HG02840 (cell line): ENCODE data around the gene KNDC1.
"Not testable (repeated sequence)": the region's sequence is repeated elsewhere in the genome, so short reads cannot be mapped to it uniquely, and the experiment has no call there.

Experiments used
- ATAC-seq: cut with Tn5 transposase; IDR thresholded peaks from one replicate; pipeline ENCODE4 v1.9.1; 2021; ENCODE audit warnings: mild to moderate bottlenecking, moderate library complexity, moderate number of reproducible peaks; ENCODE audit not compliant: unreplicated experiment, low FRiP score

The KNDC1 gene

DNA sequence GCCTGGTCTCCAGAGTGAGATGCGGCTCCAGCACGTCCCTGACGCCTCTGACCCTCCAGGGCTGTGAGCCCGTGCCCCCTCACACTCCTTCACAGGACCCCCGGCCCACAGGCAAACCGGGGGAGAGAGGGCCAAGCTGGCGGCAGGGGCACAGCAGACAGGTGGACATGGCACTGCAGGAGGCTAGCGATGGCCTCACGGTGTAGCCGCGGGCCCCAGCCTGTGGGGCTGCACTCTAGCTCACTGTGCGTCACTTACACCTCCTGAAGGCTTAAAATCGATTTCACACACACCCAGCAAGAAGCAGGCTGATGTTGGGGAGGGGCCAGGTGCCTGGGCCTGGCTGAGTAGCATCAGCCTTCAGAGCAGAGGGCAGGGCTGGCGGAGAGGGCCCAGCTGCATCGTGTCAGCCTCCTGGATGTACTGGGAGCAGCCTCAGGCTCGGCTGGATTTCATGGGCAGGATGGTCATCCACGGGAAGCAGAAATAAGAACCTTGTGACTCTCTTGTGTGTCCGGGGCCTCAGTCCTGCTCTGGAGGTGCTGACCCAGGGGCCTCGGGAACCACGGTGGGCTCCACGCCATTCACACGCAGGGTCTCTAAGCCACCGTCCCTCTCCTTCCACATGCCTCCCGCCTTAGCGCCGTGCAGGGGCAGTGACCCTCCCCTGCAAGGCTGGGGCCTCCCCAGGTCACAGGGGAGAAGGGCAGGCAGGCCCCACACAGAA is 19.4 kb upstream of the KNDC1 start:
- ATAC-seq: no peak

DNA sequence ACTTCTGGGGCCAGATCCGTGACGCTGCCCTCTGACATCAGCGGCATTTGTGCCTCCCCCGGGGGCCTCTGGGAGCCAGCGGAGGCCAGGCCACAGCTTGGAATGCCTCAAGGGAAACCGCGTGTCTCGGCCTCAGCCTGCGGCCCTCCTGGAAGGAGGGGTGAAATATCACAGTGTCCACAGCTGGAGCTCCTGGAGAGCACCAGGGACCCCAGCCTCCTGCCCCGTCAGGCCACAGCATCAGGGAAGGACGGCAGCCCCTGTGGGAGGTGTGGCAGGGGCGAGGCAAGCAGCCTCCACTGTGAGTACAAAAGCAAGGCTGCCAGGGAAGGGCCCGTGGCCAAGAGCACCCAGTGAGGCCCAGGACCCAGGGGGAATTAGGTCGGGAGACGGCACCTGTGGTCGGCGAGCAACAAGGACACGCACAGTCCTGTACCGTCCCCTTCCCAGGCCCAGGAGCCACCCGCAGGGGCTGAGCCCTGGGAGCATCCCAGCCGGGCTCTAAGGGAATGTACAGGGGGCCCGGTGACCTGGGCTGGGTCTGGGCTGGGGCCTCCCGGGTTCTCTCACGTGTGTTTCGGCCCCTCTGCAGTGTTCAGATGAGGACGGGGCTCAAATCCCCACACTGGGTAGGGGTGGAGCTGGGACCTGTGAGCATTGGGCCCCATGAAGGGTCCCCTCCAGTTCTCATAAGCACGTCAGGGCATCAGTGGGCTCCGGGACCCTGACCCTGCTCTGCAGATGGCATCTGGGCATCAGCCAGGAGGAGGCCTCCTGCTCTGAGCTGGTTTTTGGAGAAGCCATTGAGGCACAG is 18.7 kb upstream of the KNDC1 start:
- ATAC-seq: no peak

DNA sequence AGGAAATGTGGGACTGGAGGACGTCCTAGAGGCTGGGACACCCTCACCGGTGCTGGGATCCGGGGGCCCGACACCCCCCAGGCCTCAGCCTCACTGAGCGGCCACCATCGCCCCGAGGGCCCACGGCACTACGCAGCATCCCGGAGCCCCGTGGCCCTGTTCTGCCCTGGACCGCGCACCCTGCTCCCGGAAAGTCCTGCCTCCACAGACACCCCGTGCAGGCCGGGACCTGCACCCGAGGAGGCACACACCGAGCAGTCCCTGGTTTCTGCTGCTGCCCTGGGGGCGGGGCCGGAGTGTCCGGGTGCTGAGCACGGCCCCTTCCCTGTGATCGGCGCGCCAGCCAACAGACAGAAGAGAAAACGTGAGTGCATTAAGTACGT is 18.1 kb upstream of the KNDC1 start:
- ATAC-seq: no peak

DNA sequence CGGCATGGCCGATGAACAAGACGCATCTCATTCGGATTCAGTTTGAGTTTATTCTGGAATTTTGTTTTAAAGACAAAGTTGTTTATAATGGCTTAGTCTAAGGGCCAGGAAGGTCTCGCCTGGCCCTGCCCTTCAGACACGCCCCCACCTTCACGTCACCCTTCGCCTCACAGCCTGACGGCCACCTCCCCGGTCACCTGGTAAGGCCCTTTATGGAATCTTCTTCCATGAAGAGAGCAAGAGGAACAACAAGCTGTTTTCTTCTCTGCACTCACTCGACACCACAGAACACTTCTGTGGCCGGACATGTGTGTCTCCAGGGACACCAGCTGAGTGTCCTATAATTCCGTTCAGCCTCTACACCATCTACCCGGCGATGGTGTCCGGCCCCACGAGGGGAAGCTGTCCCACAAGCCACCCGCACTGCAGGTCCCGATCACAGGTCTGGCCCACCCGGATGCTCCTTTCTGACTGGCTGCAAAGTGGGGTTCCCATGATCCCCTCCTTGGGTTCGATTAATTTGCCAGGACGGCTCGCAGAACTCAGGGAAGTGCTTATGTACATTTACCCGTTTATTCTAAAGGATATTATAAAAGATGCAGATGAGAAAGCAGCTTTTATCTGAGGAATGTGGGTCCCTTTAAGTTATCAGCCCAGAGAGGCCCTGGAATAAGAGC is 17.4 kb upstream of the KNDC1 start:
- no peak for ATAC-seq

DNA sequence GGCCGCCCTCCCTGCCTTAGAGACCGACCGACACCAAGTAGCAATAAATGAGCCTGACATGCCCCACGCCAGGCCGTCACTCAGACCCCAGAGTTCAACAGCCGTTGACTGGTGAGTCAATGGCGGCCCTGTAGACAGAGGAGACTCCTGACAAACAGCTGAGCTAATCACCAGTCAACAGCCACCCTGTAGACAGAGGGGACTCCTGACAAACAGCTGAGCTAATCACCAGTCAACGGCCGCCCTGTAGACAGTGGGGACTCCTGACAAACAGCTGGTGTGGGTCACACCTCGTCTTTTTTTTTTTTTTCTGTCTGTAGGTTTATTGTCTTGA is 16.9 kb upstream of the KNDC1 start:
- ATAC-seq: no peak

DNA sequence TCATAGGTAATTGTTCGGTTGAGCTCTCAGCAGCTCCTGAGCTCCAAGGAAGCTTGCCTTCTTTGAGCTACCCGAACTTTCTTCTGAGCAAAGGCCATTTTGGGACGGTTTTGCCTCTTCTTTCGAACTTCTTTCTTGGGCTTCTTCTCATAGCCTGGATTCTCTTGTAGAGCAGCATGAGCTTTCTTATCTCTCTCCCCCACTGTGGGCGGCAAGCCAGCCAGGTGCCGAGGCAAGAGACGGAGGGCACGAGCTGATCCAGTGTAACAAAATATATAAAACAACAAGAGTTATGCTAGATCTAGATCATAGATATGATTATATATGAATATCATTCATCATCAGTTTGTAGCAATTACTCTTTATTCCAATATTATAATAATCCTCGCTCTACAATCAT is 16.5 kb upstream of the KNDC1 start:
- ATAC-seq: no peak

DNA sequence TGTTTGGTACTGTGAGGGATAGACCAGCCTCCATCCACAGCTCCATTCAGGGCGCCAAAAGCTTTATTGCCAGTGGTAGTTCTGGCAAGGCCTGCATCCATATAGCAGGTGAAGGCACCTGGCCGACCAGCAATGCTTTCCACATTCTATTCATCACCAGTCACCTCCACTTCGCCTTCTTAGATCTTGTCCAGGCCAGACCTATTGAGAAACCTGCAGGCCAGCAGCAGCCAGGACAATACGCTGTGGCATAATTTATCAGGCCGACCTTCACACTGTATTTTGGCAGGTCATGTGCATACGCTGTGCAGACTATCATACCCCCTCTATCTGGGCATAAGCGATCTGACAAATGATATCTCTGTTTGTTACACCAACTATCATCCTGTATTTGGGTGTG is 15.2 kb upstream of the KNDC1 start:
- no peak for ATAC-seq

DNA sequence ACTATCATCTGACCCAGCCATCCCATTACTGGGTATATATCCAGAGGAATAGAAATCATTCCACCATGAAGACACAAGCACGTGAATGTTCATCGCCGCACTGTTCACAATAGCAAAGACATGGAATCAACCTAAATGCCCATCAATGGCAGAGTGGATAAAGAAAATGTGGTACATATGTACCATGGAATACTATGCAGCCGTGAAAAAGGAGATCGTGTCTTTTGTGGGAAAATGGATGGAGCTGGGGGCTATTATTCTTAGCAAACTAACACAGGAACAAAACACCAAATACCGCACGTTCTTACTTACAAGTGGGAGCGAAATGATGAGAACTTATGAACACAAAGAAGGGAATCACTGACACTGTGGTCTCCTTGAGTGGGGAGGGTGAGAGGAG is 9.8 kb upstream of the KNDC1 start:
- no peak for ATAC-seq

DNA sequence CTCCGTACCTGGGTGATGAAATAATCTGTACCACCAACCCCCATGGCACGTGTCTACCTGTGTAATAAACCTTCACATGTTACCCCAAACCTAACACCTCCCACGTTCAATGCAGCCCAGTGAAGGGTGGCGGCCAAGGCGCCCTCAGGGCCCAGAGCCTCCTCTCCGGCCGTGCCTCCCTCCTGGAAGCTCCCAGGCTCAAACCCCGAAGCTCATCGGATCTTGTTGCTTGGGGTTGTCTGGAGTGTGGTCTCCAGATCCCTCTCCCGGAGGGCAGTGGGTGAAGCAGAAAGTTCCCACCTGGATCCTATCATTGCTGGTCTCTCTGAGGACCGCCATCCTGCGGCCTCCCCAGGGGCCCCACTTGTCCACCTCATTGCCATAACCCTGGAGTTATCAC is 9.4 kb upstream of the KNDC1 start:
- no peak for ATAC-seq

DNA sequence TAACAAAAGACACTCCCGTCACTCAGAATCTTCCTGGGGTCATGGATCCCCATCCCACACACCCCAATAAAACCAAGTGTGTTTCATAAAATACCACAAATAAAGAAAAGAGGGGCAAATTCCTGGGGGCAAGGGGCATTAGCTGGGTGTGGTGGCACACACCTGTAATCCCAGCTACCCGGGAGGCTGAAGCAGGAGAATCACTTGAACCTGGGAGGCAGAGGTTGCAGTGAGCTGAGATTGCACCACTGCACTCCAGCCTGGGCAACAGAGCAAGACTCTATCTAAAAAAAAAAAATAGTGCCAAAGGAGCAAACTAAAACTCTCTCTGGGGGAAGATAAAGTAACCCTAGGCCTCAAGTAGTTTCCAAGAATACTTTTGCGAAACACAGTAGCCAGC is 8.9 kb upstream of the KNDC1 start:
- not testable (repeated sequence) for ATAC-seq

DNA sequence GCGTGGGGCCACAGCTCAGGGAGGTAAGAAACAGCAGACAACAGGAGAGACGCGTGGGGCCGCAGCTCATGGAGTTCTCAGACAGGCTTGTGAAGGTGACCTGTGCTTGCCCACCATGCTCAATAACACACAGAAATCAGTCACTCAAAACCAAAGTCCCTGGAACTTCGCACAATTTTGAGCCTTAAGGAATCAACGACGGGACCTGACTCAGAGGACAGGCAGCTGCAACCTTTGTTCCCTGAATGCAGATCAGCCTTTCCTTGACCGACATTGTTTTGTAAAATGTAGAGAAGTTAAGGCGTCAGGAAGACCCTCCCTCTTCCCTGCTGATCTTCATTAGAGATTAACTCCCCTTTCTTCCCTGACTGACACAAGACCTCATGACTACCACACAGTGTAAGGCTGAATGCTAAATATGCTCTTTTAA is 8.5 kb upstream of the KNDC1 start:
- ATAC-seq: no peak

DNA sequence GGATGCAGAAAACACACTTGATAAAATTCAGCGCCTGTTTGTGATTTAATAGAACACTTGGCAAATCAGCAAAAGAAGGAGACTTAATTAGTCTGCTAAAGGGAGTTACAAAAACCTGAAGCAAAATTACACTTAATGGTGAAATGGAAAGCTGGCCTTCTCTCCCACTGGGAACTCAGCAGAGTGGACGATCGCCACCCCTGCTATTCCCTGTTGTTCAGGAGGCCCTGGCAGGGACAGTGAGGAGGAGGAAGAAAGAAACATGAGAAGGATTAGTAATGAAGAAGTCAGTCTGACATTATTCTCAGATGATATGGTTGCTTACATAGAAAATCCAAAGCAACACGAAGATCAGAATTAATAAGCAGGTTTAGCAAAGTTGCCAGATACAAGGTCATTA is 5.6 kb upstream of the KNDC1 start:
- ATAC-seq: no peak

DNA sequence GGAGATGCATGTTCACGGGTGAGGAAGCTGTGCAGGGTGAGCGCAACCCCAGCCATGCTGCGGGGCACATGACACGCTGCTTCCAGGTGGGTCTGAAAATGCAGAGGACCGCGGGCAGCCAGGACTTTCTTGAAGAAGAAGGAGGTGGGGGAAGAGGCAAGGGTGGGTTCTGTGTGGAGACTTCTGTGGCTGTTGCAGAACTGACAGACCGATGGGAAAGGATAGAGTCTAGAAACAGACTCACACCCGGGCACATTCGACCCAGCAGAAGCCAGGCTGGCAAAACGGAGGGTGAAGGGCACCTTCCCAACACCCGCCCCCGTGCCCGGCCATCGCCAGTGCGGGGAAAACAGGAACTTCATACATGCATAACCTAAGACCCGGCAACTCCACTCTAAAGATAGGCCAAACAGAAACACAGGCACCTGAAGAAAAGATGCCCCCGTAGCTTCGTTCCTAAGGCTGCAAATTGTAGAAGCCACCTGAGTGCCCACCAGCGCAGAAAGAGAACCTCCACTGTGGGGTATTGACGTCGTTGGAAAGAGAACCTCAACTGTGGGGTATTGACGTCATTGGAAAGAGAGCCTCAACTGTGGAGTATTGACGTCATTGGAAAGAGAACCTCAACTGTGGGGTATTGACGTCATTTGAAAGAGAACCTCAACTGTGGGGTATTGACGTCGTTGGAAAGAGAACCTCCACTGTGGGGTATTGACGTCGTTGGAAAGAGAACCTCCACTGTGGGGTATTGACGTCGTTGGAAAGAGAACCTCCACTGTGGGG is 4.8 kb upstream of the KNDC1 start:
- no peak for ATAC-seq

DNA sequence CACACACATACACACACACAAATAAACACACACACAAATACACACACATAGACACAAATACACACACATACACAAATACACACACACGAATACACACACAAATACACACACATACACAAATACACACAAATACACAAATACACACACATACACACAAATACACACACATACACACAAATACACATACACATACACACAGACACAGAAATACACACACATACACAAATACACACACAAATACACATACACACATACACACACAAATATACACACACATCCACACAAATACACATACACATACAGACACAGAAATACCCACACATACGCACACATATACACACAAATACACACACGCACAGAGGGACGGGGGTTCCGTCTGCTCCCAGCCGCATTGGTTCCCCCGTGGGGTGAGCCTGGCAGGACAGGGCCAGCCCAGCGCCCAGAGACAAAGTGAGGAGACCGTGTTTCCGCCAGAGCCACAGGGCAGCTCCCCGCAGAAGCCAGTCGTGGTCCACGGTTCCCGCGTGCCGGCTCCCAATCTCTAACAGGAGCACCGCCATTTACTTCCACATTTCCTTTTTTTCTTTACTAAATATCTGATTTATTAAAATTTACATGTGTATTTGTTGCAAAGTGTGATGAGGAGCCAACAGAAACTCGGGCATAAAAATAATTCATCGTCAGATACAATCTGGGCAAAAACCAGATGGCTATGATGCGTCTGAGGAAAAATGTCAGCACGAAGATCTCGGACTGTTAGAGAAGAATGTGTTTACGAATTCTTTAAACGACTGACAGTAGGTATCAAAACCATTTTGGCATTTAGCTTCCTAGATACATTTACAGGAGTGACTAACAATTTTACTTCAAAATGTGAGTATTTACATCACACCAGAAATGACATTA is 3.1 kb upstream of the KNDC1 start:
- ATAC-seq: no peak

DNA sequence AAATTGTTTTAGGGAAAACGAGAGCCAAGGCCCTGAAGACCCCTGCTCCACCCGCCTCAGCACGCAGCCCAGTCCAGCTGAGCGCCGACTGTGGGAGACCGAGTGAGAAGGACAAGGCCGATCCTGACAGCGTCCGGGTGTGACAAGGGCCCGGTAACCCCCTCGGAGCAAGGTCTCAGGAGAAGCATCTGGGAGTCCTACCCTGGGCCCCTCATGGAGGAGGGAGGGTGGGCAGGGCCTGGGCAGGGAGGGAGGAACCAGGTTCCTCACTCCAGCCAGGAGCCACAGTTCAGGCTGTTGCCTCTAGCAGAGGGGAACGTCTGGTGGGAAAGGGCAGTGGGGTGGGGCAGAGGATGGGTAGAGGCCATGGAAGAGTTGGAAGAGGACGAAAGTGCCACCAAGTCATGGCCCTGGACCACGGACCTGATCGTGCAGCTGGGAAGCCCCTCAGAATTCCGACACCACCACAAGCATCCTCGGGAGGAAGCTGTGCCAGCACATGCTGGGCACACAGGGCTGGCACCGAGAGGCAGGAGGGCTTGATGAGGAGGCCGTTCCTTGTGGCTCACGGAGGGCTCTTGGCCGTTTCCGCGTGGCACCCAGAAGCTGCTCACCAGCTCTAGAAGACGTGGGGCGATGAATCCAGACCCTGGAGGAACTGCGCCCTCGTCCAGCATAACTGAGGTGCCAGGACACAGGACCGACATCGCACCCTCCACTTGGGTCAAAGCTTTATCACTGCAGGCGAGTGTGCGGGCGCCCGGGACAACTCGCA is 2.2 kb upstream of the KNDC1 start:
- no peak for ATAC-seq

DNA sequence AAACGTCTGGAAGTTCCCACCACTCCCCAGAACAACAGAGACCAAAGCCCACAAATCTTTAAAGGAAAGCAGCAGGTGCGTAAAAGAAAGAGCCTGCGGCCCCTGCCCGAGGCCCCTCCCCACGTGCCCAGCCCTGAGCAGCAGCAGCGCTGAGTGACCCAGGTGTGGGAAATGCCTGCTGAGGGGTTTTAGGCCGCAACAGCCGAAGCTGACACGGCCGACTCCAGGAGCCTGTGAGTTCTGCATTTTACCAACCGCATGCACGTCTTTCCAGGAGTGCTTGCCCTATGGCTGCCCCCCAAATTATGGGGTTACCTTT is 1.6 kb upstream of the KNDC1 start:
- ATAC-seq: no peak

DNA sequence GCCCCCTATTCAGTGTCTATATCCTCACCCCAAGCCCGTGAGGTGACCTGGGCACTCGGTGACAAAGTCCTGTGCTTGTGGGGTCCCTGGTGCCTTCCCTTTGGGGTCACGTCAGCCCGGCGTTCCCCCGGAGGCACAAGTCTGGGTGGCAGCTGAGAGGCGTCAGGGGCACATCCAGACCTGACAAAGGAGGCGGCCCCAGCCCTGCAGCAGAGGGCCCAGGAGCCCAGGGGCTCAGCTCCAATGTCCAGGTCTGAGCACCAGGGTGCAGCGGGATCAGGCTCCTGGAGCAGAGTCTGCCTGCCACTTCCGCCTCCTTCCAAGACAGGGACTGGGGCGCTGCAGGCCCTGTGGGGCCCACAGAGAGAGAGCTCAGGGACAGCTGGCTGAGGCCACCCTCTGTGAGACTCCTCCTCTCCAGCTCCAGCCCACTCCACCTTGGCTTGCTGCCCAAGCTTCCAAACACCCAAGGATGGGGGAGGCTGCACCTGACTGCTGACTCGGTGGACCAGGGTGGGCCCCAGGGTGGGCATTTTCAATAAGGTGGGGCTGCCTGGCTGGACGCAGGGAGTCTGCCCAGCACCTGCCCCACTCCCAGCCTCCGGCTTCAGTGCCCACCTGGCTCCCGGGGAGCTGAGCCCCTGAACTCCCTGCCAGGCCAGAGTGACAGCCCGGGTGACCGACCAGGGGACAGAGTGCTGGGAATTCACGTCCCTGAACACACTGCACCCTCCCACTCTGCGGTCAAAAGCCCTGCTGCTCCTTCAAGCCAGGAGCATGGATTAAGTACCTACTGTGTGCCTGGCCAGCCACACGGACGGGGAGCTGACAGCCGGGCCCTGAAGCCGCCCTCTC is 1.0 kb upstream of the KNDC1 start:
- no peak for ATAC-seq

DNA sequence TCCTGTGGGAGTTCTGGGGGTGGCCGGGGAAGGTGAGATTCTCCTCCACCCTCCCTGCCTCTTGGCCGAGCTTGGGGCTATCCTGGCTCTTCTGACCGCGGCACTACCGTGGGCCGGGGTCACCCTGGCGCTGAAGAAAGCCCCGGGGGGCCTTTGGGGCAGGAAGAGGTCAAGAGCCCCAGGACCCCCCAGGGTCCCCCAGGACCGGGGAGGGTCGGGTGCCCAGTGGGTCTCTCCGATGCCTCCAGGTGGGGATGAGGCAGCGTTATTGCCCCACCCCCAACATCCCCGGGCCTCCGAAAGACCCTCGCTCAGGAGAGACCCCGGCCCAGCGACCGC is 439 bp upstream of the KNDC1 start:
- ATAC-seq: no peak
